GM23338 (cell line): Measurements from ENCODE around the gene GRPR. TPM values are rescaled to one million over a fixed set of nuclear protein-coding genes. Genes with fewer than 3 reads are reported as not detected.

Source experiments
- ATAC-seq: fragments of 200-7000 bp; cut with Tn5 transposase; 3 replicates; pipeline ENCODE4 v1.9.1; 2020
- DNase-seq: peaks from one replicate; pipeline ENCODE4 v3.0.0-alpha.2; 2015; ENCODE audit warnings: low spot score
- H2AFZ ChIP-seq: fragments of 200-600 bp; sonication (generic); 2 replicates; pipeline ENCODE4 v1.8.0; 2016; ENCODE audit warnings: antibody characterized with exemption, mild to moderate bottlenecking, moderate library complexity
- H3F3A ChIP-seq: fragments of 200-600 bp; sonication (generic); replicated peaks from 2 replicates; pipeline ENCODE4 v1.8.0; 2017; ENCODE audit warnings: antibody characterized with exemption, mixed run types, low read depth
- H3K27ac ChIP-seq: fragments of 200-600 bp; sonication (generic); 2 replicates; pipeline ENCODE4 v1.6.1; 2016; ENCODE audit warnings: low read depth
- H3K27me3 ChIP-seq: fragments of 200-600 bp; sonication (generic); 2 replicates; pipeline ENCODE4 v1.8.0; 2016; ENCODE audit warnings: mild to moderate bottlenecking, mixed run types, moderate library complexity; ENCODE audit not compliant: insufficient read depth
- H3K36me3 ChIP-seq: fragments of 200-600 bp; sonication (generic); 2 replicates; pipeline ENCODE4 v1.8.0; 2016; ENCODE audit warnings: mild to moderate bottlenecking; ENCODE audit not compliant: insufficient read depth
- H3K4me1 ChIP-seq: fragments of 200-600 bp; sonication (generic); 2 replicates; pipeline ENCODE4 v1.8.0; 2016; ENCODE audit warnings: mild to moderate bottlenecking, moderate library complexity; ENCODE audit not compliant: insufficient read depth
- H3K4me2 ChIP-seq: fragments of 200-600 bp; sonication (generic); 2 replicates; pipeline ENCODE4 v1.7.1; 2017; ENCODE audit warnings: mixed run types
- H3K4me3 ChIP-seq: fragments of 200-600 bp; sonication (generic); 2 replicates; pipeline ENCODE4 v1.6.1; 2016; ENCODE audit warnings: mixed run types
- H3K79me2 ChIP-seq: fragments of 200-600 bp; sonication (generic); replicated peaks from 2 replicates; pipeline ENCODE4 v1.8.0; 2017; ENCODE audit warnings: mild to moderate bottlenecking; ENCODE audit not compliant: insufficient read depth
- H3K9me2 ChIP-seq: fragments of 200-600 bp; sonication (generic); 2 replicates; pipeline ENCODE4 v1.8.0; 2017; ENCODE audit not compliant: insufficient read depth
- H4K20me1 ChIP-seq: fragments of 200-600 bp; sonication (generic); replicated peaks from 2 replicates; pipeline ENCODE4 v1.8.0; 2017; ENCODE audit warnings: mild to moderate bottlenecking; ENCODE audit not compliant: insufficient read depth
- H3K27ac Mint-ChIP-seq: 2 replicates; pipeline ENCODE4 v1.8.0; 2020; ENCODE audit warnings: inconsistent platforms, mild to moderate bottlenecking, moderate library complexity, mixed read lengths
- H3K27me3 Mint-ChIP-seq: 3 replicates; pipeline ENCODE4 v1.8.0; 2022; ENCODE audit warnings: low read depth, mild to moderate bottlenecking, moderate library complexity, mixed read lengths, inconsistent platforms; ENCODE audit not compliant: insufficient read depth, poor library complexity
- H3K36me3 Mint-ChIP-seq: 3 replicates; pipeline ENCODE4 v1.8.0; 2021; ENCODE audit warnings: low read depth, mild to moderate bottlenecking, inconsistent platforms, moderate library complexity, mixed read lengths
- H3K4me1 Mint-ChIP-seq: 3 replicates; pipeline ENCODE4 v1.8.0; 2020; ENCODE audit warnings: mild to moderate bottlenecking, inconsistent platforms, mixed read lengths
- H3K4me3 Mint-ChIP-seq: 3 replicates; pipeline ENCODE4 v1.8.0; 2021; ENCODE audit warnings: moderate library complexity, mild to moderate bottlenecking, inconsistent platforms, mixed read lengths
- H3K9me3 Mint-ChIP-seq: 3 replicates; pipeline ENCODE4 v1.8.0; 2020; ENCODE audit warnings: moderate library complexity, mild to moderate bottlenecking, inconsistent platforms, mixed read lengths
- CREB1 ChIP-seq: fragments of 250-450 bp; sonication (Bioruptor Pico); IDR thresholded peaks from 2 replicates; pipeline ENCODE4 v1.5.0; 2020; ENCODE audit warnings: low read depth, mild to moderate bottlenecking, moderate library complexity
- ETS1 ChIP-seq: IDR thresholded peaks from 2 replicates; pipeline ENCODE4 v1.6.1; 2016; ENCODE audit warnings: antibody characterized with exemption
- EZH2 ChIP-seq: fragments of 200-600 bp; sonication (generic); IDR thresholded peaks from one replicate; pipeline ENCODE4 v1.8.0; 2017; ENCODE audit warnings: antibody characterized with exemption, mild to moderate bottlenecking, low read depth; ENCODE audit not compliant: unreplicated experiment
- JUNB ChIP-seq: IDR thresholded peaks from one replicate; pipeline ENCODE4 v1.6.1; 2016; ENCODE audit warnings: antibody characterized with exemption; ENCODE audit not compliant: unreplicated experiment
- NANOG ChIP-seq: IDR thresholded peaks from 2 replicates; pipeline ENCODE4 v1.6.1; 2016; ENCODE audit warnings: antibody characterized with exemption, borderline replicate concordance
- POLR2AphosphoS5 ChIP-seq: IDR thresholded peaks from 2 replicates; pipeline ENCODE4 v1.6.1; 2016; ENCODE audit warnings: antibody characterized with exemption, low read depth
- ZNF114 ChIP-seq: fragments of 250-450 bp; sonication (Bioruptor Pico); IDR thresholded peaks from 2 replicates; pipeline ENCODE4 v1.5.0; 2020; ENCODE audit warnings: mild to moderate bottlenecking, moderate library complexity
- ZNF331 ChIP-seq: fragments of 250-450 bp; sonication (Bioruptor Pico); IDR thresholded peaks from 2 replicates; pipeline ENCODE4 v1.5.0; 2020; ENCODE audit warnings: low read depth, mild to moderate bottlenecking, moderate library complexity
- ZNF462 ChIP-seq: fragments of 250-450 bp; sonication (Bioruptor Pico); IDR thresholded peaks from 2 replicates; pipeline ENCODE4 v1.5.0; 2020; ENCODE audit warnings: mild to moderate bottlenecking, moderate library complexity
- polyA plus RNA-seq: library from polyadenylated mRNA; unstranded; fragments of >200 nt; fragmentation: Nextera tagmentation; extraction: Ambion mirVana; gene quantifications from 2 replicates; pipeline ENCODE4 v1.2.1, GENCODE V29; 2016
- total RNA-seq: library from RNA; depleted of rRNA; stranded (reverse); fragments of >200 nt; shearing (Covaris generic); gene quantifications from 2 replicates; pipeline ENCODE4 v1.2.3, GENCODE V29; 2014
- TF ChIP-seq, protein P1 (sequence below): IDR thresholded peaks from one replicate; pipeline ENCODE4 v1.6.1; 2018; ENCODE audit warnings: antibody characterized with exemption; ENCODE audit not compliant: unreplicated experiment

The GRPR gene
- total and polyA plus RNA-seq, 2 experiments from 2014 or later, result 13.4 to 14.3 TPM

DNA sequence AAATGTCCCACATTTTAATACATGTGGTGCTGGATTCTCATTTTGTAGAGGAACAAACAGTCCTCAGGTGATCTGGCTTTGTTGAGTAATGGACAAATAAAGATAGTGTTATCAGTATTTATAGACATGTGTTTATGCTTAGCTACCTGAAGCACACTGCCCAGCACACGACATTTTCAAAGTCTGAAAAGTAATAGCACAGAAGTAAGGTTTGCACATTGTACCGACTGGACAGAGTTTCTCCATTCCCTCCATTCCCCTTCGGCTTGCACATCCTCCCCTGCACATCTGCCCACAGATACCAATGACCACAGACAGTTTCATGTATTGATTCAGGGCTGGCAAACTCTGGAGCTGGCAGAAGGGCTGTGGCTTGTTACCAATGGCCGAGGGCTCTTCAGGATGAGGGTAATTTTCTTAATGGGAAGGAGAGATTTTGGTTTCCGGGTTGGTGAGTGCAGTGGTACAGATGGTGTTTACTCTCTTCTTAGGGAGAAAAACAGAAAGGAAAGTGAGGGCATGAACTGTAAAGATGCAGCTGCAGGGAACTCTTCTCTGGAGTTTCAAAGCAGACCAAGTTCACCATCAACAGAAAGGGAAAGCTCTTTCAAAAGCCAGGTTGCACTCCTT, 2.3 kb downstream of the GRPR start:
- Histone ChIP-seq H3K9me2 (no peaks in the 10 kb centered on the region), H3K36me3 (no peaks in the 10 kb centered on the region), H3K27ac (no peak overlapping the region), H3K4me3 (peak overlapping the region; percentile 42), H3K4me2 (peak overlapping the region; percentile 73), H2AFZ (no peak overlapping the region), H3K27me3 (no peaks in the 10 kb centered on the region), H3K79me2 (peaks cover 42% of the 10 kb centered on the region), H3K4me1 (no peaks in the 10 kb centered on the region; the same call in none of the 2 replicates), H4K20me1 (no peaks in the 10 kb centered on the region), H3F3A (no peaks in the 10 kb centered on the region)
- Mint-ChIP-seq H3K36me3 (peaks cover 16% of the 10 kb centered on the region; the same call in 2 of the 3 replicates), H3K9me3 (0 out of 3 replicates have a peak, but pooled peaks cover 5% of the 10 kb centered on the region), H3K27me3 (no peaks in the 10 kb centered on the region), H3K27ac (no peak overlapping the region), H3K4me3 (peak overlapping the region; percentile 60), H3K4me1 (peaks cover 27% of the 10 kb centered on the region)
- DNase-seq, result no peak
- ATAC-seq, result no peak
- no peak for TF ChIP-seq ZNF331

DNA sequence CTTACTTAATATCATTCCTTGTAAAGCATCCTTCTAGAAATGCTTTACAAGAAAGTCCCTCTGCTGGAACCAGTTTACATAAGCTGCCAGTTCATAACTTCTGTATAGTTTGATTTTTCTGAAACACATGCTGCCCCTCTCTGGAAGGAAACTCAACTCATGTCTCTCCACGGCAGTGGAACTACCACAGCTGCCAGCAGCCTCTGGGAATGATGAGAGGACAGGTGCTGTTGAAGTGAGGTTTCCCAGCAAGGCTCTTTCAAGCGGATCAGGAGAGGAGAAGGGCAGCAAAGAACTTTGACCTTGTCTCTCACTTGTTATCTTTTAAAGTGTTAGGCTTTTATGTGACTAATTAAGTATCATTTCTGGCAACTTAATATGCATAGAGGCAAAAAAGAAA, 7.3 kb downstream of the GRPR start:
- Mint-ChIP-seq H3K9me3 (0 out of 3 replicates have a peak, but pooled peaks cover 6% of the 10 kb centered on the region), H3K36me3 (peaks cover 29% of the 10 kb centered on the region; the same call in 2 of the 3 replicates), H3K27ac (no peak overlapping the region), H3K4me1 (peaks cover 2% of the 10 kb centered on the region), H3K4me3 (no peak overlapping the region), H3K27me3 (no peaks in the 10 kb centered on the region)
- no peak for ATAC-seq
- no peak for DNase-seq
- Histone ChIP-seq H4K20me1 (no peaks in the 10 kb centered on the region), H3K4me3 (no peak overlapping the region), H3K4me2 (no peak overlapping the region), H3F3A (no peaks in the 10 kb centered on the region), H3K9me2 (no peaks in the 10 kb centered on the region), H3K79me2 (peaks cover 64% of the 10 kb centered on the region), H2AFZ (no peak overlapping the region), H3K27ac (no peak overlapping the region), H3K36me3 (no peaks in the 10 kb centered on the region), H3K4me1 (no peaks in the 10 kb centered on the region; the same call in 1 of the 2 replicates), H3K27me3 (no peaks in the 10 kb centered on the region)
- TF ChIP-seq CREB1 (CRISPR knock-in tag) (no peak), EZH2 (no peak), ZNF331 (no peak), JUNB (no peak), ZNF462 (CRISPR knock-in tag) (no peak), POLR2AphosphoS5 (no peak), ZNF114 (CRISPR knock-in tag) (no peak), ETS1 (no peak), NANOG (no peak)
- TF ChIP-seq, protein P1, sequence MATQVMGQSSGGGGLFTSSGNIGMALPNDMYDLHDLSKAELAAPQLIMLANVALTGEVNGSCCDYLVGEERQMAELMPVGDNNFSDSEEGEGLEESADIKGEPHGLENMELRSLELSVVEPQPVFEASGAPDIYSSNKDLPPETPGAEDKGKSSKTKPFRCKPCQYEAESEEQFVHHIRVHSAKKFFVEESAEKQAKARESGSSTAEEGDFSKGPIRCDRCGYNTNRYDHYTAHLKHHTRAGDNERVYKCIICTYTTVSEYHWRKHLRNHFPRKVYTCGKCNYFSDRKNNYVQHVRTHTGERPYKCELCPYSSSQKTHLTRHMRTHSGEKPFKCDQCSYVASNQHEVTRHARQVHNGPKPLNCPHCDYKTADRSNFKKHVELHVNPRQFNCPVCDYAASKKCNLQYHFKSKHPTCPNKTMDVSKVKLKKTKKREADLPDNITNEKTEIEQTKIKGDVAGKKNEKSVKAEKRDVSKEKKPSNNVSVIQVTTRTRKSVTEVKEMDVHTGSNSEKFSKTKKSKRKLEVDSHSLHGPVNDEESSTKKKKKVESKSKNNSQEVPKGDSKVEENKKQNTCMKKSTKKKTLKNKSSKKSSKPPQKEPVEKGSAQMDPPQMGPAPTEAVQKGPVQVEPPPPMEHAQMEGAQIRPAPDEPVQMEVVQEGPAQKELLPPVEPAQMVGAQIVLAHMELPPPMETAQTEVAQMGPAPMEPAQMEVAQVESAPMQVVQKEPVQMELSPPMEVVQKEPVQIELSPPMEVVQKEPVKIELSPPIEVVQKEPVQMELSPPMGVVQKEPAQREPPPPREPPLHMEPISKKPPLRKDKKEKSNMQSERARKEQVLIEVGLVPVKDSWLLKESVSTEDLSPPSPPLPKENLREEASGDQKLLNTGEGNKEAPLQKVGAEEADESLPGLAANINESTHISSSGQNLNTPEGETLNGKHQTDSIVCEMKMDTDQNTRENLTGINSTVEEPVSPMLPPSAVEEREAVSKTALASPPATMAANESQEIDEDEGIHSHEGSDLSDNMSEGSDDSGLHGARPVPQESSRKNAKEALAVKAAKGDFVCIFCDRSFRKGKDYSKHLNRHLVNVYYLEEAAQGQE, result no peak
